ENCODE measurements around the gene RGPD4.
"Not testable (repeated sequence)": the region's sequence is repeated elsewhere in the genome, so short reads cannot be mapped to it uniquely, and the experiment has no call there.

Gene RGPD4

DNA sequence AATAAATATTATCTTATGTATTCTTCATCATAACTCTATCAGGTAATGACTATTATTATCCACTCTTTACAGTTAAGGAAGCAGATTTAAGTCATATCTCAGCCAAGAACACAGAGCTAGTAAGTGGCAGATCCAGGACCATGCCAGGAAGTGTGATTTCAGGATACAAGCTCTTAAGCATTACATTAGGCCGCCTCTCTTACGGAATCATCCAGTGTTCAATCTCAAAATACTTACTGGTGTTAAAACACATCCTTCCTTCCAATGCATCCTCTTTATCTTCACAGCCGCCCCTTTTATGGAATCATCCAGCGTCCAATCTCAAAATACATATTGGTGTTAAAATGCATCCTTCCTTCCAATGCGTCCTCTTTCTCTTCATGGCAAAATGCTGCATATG is 14.7 kb upstream of the RGPD4 start:
- no peaks in the 10 kb centered on the region for H3K4me1 ChIP-seq (ENCODE audit: control insufficient read depth, insufficient read depth, low read length)
- H3K27me3 ChIP-seq (ENCODE audit: control insufficient read depth, insufficient read depth, low read length), result no peaks in the 10 kb centered on the region
- no peaks in the 10 kb centered on the region for H3K9me3 ChIP-seq (ENCODE audit: control insufficient read depth, low read length)
- H3K4me3 ChIP-seq (ENCODE audit: low read length), result no peak overlapping the region
- H3K36me3 ChIP-seq (ENCODE audit: control insufficient read depth, insufficient read depth, low read length), result no peaks in the 10 kb centered on the region
- H3K9ac ChIP-seq (ENCODE audit: low read length), result no peak overlapping the region

DNA sequence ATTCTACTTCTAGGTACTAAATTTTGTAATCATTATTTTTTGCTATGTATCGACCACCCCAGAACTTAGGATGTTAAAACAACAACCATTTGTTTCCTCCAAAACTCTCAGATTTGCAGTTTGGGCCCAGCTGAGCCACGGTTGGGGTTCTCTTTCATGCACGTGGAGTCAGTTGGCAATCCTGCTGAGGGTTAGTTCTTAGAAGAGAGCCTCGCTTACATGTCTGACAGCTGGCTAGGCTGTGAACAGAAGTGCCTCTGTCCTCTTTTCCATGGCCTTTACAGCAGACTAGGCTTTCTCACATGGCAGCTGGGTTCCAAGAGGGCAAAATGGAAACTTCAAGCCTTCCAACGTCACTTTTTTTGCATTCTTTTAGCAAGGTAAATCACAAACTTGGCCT is 9.3 kb upstream of the RGPD4 start:
- no peaks in the 10 kb centered on the region for H3K9me3 ChIP-seq (ENCODE audit: control insufficient read depth, low read length)
- no peaks in the 10 kb centered on the region for H3K36me3 ChIP-seq (ENCODE audit: control insufficient read depth, insufficient read depth, low read length)
- H3K27me3 ChIP-seq (ENCODE audit: control insufficient read depth, insufficient read depth, low read length), result no peaks in the 10 kb centered on the region
- no peaks in the 10 kb centered on the region for H3K4me1 ChIP-seq (ENCODE audit: control insufficient read depth, insufficient read depth, low read length)
- no peak overlapping the region for H3K4me3 ChIP-seq (ENCODE audit: low read length)
- no peak overlapping the region for H3K9ac ChIP-seq (ENCODE audit: low read length)

DNA sequence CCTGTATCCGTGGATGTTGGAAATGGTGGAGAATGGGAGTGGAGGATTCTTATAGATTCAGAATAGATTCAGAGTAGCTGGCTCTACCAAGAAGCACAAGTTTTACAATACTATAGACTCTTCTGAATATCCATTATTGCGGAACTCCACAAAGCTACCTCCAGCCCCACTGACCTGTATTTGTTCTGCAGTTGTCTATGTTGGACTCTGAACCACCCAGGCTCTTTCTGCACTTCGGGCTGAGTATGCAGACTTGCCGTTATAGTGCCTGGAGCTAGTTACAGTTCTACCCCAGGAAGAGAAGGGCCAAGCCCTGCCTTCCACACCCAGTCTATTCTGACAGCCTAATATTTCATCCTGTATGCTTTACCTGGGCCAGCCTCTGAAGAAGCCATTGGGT is 4.4 kb upstream of the RGPD4 start:
- Histone ChIP-seq H3K4me3 (ENCODE audit: low read length) (no peak overlapping the region), H3K9ac (ENCODE audit: low read length) (no peak overlapping the region), H3K36me3 (ENCODE audit: control insufficient read depth, insufficient read depth, low read length) (no peaks in the 10 kb centered on the region), H3K4me1 (ENCODE audit: control insufficient read depth, insufficient read depth, low read length) (no peaks in the 10 kb centered on the region), H3K9me3 (ENCODE audit: control insufficient read depth, low read length) (no peaks in the 10 kb centered on the region), H3K27me3 (ENCODE audit: control insufficient read depth, insufficient read depth, low read length) (no peaks in the 10 kb centered on the region)

DNA sequence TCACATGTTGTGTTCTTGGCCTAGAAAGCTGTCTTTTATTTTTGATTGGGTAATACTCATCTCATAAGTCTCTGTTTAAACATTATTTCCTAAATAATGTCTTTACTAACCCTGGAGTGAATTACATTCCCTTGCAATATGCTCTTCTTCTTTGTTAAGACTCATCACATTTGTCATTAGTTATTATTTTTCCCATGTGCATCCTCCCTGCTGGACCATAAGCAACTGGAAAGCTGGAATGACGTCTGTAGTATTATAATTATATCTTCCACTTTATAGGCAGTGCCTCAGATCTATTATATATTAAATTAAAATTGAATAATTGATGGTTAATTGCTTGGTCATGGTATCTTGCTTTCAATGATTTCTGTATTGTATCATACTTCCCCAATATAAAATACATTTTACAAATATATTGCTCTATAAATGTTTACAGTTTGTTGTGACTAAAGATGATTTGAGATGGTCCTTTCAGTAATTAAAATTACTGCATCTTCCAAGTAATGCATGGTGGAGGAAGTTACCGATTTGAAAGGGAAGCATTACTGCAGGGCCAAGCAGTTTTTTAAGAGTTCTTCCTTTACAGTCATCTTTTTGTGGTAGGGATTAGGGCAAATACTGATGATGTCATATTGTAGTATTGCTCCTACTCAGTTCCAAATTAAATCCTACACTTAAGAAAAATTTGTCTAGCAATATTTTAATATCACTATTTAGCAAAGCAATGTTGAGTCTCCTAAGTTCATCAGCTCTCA is 2.1 kb upstream of the RGPD4 start:
- Histone ChIP-seq H3K9me3 (ENCODE audit: control insufficient read depth, low read length) (no peaks in the 10 kb centered on the region), H3K9ac (ENCODE audit: low read length) (no peak overlapping the region), H3K36me3 (ENCODE audit: control insufficient read depth, insufficient read depth, low read length) (no peaks in the 10 kb centered on the region), H3K27me3 (ENCODE audit: control insufficient read depth, insufficient read depth, low read length) (no peaks in the 10 kb centered on the region), H3K4me1 (ENCODE audit: control insufficient read depth, insufficient read depth, low read length) (no peaks in the 10 kb centered on the region), H3K4me3 (ENCODE audit: low read length) (no peak overlapping the region)

DNA sequence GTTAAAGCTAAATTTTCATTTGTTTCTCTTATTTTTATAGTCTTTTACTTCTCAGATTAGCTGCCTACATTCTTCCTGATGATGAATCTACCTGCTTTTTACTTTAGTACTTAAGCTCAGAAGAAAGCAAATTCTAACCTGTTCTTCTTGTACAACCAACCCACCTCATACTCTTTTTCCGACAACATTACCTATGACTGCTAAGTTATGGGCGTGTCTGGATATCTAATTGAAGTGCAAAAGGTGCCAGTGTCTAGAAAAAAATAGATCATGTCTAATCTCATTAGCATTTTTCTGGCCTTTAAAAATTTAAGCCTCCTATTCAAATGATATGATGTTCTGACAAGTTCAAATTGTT is 1.5 kb upstream of the RGPD4 start:
- H3K36me3 ChIP-seq (ENCODE audit: control insufficient read depth, insufficient read depth, low read length), result no peaks in the 10 kb centered on the region
- H3K9ac ChIP-seq (ENCODE audit: low read length), result no peak overlapping the region
- H3K27me3 ChIP-seq (ENCODE audit: control insufficient read depth, insufficient read depth, low read length), result no peaks in the 10 kb centered on the region
- no peaks in the 10 kb centered on the region for H3K4me1 ChIP-seq (ENCODE audit: control insufficient read depth, insufficient read depth, low read length)
- no peaks in the 10 kb centered on the region for H3K9me3 ChIP-seq (ENCODE audit: control insufficient read depth, low read length)
- H3K4me3 ChIP-seq (ENCODE audit: low read length), result no peak overlapping the region

DNA sequence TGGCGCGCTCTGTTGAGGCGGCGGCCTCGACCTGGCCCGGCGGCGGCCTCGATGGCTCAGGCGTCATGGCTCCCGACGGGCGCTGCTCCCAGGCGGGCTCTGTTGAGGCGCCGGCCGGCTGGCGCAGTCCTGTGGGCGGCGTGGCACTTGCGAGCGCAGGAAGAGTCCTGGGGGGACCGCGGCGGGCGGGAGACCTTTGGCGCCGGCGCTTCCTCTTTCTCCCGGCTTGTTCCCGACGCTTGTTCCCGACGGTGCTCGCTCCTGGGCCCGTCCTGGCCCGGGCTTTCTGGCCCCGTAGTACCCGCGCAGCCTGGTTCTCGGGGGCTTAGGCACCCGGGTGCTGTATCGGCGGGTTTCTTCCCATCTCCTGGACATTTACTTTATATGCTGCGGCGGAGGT is 2.8 kb downstream of the RGPD4 start:
- not testable (repeated sequence) for H3K27me3 ChIP-seq (ENCODE audit: control insufficient read depth, insufficient read depth, low read length); H3K9ac ChIP-seq (ENCODE audit: low read length); H3K9me3 ChIP-seq (ENCODE audit: control insufficient read depth, low read length); H3K4me3 ChIP-seq (ENCODE audit: low read length); H3K4me1 ChIP-seq (ENCODE audit: control insufficient read depth, insufficient read depth, low read length); H3K36me3 ChIP-seq (ENCODE audit: control insufficient read depth, insufficient read depth, low read length)

DNA sequence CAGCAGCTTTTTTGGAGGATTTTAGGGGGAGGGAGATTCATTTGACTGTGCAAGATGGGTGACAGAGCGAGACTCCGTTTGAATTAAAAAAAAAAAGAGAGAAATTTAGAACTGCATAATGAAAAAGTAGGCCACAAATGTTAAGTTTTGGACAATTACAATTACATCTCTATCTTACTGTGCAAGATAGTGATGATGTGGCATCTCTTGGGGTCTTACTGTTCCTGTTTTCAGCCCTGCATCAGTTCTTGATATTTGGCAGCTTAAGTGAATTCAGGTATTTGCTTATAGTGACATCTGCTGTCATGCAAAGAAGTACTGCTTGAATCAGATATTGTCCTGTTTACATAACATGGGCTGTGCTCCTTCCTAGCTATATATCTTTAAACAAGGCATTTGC is 6.5 kb downstream of the RGPD4 start:
- not testable (repeated sequence) for H3K36me3 ChIP-seq (ENCODE audit: control insufficient read depth, insufficient read depth, low read length); H3K9me3 ChIP-seq (ENCODE audit: control insufficient read depth, low read length); H3K4me3 ChIP-seq (ENCODE audit: low read length); H3K9ac ChIP-seq (ENCODE audit: low read length); H3K4me1 ChIP-seq (ENCODE audit: control insufficient read depth, insufficient read depth, low read length); H3K27me3 ChIP-seq (ENCODE audit: control insufficient read depth, insufficient read depth, low read length)

DNA sequence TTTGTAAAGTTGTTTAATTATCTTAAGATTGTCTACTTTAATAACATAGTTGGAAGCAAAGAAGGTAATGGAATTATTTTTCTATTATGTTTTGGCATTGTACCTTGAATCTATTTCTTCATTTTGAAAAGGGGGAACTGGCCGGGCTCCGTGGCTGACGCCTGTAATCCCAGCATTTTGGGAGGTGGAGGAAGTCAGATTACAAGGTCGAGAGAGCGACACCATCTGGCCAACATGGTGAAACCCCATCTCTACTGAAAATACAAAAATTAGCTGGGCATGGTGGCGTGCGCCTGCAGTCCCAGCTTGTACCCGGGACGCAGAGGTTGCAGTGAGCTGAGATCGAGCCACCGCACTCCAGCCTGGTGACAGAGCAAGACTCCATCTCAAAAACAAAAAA is 6.9 kb downstream of the RGPD4 start:
- not testable (repeated sequence) for H3K36me3 ChIP-seq (ENCODE audit: control insufficient read depth, insufficient read depth, low read length); H3K27me3 ChIP-seq (ENCODE audit: control insufficient read depth, insufficient read depth, low read length); H3K4me1 ChIP-seq (ENCODE audit: control insufficient read depth, insufficient read depth, low read length); H3K4me3 ChIP-seq (ENCODE audit: low read length); H3K9me3 ChIP-seq (ENCODE audit: control insufficient read depth, low read length); H3K9ac ChIP-seq (ENCODE audit: low read length)

DNA sequence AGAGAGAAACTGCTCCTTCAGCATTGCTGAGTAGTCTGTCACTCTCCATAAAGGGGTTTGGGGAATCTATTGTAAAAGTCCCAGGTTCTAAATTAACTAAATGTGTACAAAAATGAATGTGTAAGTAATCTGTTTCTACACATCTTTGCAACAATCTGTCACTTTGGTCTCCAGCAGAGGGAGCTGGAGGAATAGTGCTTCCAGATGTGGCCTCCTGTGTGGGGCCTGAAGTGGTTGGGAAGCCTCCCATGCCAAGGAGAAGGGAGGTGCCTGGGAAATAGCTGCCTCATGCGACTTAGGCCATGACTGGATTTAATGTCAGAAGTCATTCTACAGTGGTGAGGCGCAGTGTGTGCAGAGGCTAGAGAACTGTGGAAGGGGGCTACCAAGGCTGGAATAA is 89.4 kb downstream of the RGPD4 start:
- H3K9me3 ChIP-seq (ENCODE audit: control insufficient read depth, low read length); H3K4me1 ChIP-seq (ENCODE audit: control insufficient read depth, insufficient read depth, low read length); H3K4me3 ChIP-seq (ENCODE audit: low read length); H3K27me3 ChIP-seq (ENCODE audit: control insufficient read depth, insufficient read depth, low read length); H3K9ac ChIP-seq (ENCODE audit: low read length); H3K36me3 ChIP-seq (ENCODE audit: control insufficient read depth, insufficient read depth, low read length): not testable (repeated sequence)

DNA sequence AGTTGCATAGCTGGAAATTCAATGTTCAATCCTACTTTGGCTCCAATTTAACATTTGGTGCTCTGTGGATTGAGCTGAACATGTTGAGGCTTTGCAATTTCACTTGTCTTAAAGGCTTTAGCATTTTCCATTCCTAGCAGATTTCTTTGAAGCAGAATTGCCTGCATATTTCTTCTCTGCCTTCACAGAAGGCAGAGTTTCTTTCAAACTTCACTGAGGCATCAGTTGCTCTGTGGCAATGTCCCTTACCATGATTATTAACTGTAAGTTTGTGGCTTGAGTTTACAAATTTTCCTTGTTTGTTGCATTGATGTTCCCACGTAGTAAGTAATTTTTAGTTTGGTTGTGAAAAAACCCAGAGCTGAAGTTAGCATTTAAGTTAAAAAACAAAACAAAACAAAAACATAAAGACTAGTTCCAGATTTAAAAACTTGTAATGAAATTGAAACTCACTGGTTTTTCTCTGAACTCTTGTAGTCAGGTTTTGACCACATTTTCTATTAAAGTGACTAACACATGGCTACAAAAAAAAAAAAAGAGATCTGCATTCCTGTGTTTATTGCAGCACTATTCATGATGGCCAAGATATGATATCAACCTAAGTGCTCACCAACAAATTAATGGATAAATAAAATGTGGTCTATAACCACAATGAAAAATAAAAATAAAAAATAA is 90.1 kb downstream of the RGPD4 start:
- H3K27me3 ChIP-seq (ENCODE audit: control insufficient read depth, insufficient read depth, low read length); H3K9ac ChIP-seq (ENCODE audit: low read length); H3K4me3 ChIP-seq (ENCODE audit: low read length); H3K36me3 ChIP-seq (ENCODE audit: control insufficient read depth, insufficient read depth, low read length); H3K9me3 ChIP-seq (ENCODE audit: control insufficient read depth, low read length); H3K4me1 ChIP-seq (ENCODE audit: control insufficient read depth, insufficient read depth, low read length): not testable (repeated sequence)

DNA sequence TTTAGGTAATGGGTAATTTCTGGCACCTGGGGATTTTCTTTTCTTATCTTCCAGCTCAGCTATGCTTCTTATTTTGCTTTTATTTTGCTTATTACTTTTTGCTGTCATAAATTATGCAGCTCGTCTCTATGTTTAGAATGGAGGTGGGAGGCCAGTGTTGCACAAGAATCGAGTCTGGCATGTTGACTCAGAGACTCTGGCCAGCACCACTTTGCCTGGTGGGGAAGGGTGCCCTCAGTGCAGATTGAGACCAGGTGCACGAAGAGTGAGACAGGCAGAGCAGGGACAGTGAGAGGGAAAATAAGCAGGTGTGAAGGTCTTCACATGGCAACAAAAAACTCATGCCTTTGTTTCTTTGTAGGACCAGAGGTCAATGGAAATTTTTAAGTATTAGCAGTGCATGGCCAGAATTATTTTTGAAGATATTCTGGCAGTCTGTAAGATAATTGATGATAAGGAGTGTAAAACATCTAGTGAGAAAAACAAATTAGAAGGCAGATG is 100.4 kb downstream of the RGPD4 start:
- Histone ChIP-seq H3K9me3 (ENCODE audit: control insufficient read depth, low read length) (no peaks in the 10 kb centered on the region), H3K27me3 (ENCODE audit: control insufficient read depth, insufficient read depth, low read length) (no peaks in the 10 kb centered on the region), H3K4me3 (ENCODE audit: low read length) (no peak overlapping the region), H3K36me3 (ENCODE audit: control insufficient read depth, insufficient read depth, low read length) (no peaks in the 10 kb centered on the region), H3K9ac (ENCODE audit: low read length) (no peak overlapping the region), H3K4me1 (ENCODE audit: control insufficient read depth, insufficient read depth, low read length) (no peaks in the 10 kb centered on the region)

DNA sequence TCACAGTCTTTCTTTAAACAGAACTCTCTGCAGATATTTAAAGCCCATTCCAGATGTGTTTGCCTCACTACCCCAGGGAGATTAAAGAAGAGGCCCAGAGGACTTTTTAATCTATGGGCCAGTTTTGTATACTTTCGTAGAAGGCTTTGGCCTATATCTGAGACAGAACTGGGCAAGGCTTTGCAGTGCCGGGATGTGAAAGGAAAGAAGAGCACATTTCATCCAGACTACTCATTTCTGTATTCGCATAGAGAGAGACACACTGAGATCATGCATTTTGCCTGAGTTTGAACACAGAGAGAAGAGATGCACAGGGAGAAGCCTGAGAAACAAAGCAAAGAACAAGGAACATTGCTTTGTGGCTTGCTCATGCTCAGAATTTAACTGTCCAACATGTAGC is 104.7 kb downstream of the RGPD4 start:
- no peak overlapping the region for H3K9ac ChIP-seq (ENCODE audit: low read length)

More for the DNA sequence above, 104.7 kb downstream of the RGPD4 start:
- Histone ChIP-seq H3K36me3 (ENCODE audit: control insufficient read depth, insufficient read depth, low read length) (no peaks in the 10 kb centered on the region), H3K4me1 (ENCODE audit: control insufficient read depth, insufficient read depth, low read length) (no peaks in the 10 kb centered on the region), H3K9me3 (ENCODE audit: control insufficient read depth, low read length) (no peaks in the 10 kb centered on the region), H3K4me3 (ENCODE audit: low read length) (no peak overlapping the region), H3K27me3 (ENCODE audit: control insufficient read depth, insufficient read depth, low read length) (no peaks in the 10 kb centered on the region)
